ENCODE measurements around the gene LPCAT1.
"Not testable (repeated sequence)": the region's sequence is repeated elsewhere in the genome, so short reads cannot be mapped to it uniquely, and the experiment has no call there.

Gene LPCAT1

DNA sequence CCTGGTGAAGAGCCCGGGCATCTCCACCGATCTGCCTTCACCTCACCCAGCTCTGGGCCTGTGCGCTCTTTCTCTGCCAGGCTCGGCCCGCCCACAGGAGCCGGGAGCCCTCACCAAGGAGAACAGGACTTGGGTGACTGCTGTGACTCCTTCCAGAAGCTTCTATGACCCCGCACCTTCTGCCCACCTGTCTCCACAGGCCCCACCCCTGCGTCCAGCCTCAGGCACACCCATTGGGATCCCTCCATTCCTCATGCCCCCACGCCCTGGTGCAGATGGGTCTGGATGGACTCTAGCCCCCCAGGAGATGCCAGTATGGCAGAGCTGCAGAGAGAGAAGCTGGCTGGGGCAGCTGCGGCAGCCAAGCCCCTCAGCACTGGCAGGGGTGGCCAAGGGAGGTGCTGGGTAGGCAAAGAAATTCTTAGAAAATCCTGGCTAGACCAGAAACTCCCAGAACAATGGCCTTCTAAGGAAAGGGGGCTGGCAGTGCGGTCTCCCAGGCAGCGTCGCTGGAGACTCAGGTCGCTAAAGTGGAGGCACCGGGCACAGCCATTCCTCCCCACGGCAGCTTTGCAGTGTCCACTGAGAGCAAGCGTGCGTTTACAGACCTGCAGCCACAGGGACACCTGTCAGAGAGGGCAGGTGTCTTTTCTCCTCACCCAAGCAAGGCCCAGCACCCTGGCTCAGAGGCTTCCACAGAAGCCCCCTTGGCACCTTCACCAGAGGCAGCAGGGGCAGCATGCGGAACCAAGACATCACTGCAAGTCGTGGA, 17.3 kb downstream of the LPCAT1 start:
- TF ChIP-seq, protein P1, sequence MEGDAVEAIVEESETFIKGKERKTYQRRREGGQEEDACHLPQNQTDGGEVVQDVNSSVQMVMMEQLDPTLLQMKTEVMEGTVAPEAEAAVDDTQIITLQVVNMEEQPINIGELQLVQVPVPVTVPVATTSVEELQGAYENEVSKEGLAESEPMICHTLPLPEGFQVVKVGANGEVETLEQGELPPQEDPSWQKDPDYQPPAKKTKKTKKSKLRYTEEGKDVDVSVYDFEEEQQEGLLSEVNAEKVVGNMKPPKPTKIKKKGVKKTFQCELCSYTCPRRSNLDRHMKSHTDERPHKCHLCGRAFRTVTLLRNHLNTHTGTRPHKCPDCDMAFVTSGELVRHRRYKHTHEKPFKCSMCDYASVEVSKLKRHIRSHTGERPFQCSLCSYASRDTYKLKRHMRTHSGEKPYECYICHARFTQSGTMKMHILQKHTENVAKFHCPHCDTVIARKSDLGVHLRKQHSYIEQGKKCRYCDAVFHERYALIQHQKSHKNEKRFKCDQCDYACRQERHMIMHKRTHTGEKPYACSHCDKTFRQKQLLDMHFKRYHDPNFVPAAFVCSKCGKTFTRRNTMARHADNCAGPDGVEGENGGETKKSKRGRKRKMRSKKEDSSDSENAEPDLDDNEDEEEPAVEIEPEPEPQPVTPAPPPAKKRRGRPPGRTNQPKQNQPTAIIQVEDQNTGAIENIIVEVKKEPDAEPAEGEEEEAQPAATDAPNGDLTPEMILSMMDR (IDR thresholded peaks at IDR 0.05; ENCODE audit: low read depth, low read length), result no peak
- no peak for DNase-seq (ENCODE audit: low read depth in 2 of 2)
- no peak overlapping the region for H3K4me3 ChIP-seq (replicated peaks in 1 of 2; ENCODE audit: low read depth in 2 of 2, low read length in 2 of 2)

DNA sequence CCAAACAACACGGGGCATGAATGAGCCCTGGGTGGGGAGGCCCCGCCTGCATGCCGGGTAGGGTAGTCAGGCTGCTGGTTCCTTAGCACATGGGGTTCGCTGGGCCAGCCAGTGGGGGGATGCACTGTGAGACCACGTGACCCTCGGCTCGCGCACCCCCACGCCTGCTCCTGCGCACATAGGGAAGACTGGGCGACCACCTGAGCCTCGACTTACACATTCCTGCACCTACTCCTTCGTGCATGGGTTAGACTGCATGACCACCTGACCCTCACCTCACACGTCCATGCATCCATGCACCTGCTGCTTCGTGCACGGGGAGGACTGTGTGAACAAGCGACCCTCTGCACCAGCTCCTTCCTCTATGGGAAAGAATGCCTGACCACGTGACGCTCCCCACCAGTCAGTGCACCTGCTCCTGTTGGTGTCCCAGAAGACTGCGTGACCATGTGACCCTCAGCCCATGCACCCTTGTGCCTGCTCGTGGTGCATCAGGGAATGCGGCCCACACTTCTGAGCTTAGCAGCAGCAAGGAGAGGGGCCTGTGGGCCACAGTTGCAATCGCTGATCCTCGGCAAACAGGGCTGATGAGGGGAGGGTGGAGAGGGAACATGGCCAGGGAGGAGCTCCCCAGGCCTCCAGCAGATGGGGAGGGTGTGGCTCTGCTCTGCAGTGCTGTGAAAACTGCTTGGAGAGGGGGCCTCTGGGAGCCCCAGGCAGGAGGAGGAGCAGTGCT, 18.1 kb downstream of the LPCAT1 start:
- no peak overlapping the region for H3K4me3 ChIP-seq (replicated peaks in 1 of 2; ENCODE audit: low read depth in 2 of 2, low read length in 2 of 2)
- DNase-seq (ENCODE audit: low read depth in 2 of 2), result no peak
- TF ChIP-seq, protein P1 (IDR thresholded peaks at IDR 0.05; ENCODE audit: low read depth, low read length), result no peak

DNA sequence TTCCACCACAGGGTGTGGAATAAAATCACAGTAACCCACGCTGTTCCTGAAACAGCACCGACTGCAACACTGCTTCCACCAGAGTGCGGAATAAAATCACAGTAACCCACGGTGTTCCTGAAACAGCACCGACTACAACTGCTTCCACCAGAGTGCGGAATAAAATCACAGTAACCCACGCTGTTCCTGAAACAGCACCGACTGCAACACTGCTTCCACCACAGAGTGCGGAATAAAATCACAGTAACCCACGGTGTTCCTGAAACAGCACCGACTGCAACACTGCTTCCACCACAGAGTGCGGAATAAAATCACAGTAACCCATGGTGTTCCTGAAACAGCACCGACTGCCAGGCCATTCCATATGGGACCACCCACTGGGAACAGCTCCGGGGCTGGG, 18.7 kb downstream of the LPCAT1 start:
- DNase-seq (ENCODE audit: low read depth in 2 of 2); H3K4me3 ChIP-seq (replicated peaks in 1 of 2; ENCODE audit: low read depth in 2 of 2, low read length in 2 of 2): not testable (repeated sequence)

DNA sequence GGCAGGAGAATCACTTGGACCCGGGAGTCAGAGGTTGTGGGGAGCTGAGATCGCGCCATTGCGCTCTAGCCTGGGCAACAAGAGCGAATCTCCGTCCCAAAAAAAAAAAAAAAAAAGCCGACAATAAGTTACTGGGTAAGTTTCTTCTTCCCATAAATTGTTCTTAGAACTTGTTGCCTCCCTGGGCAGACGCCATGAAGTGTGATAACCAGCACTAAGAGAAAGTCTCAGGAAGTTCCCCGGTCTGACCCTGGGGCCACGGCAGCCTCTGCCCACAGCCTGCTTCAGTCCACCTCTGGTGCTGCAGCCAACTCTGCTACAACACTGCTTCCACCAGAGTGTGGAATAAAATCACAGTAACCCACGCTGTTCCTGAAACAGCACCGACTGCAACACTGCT, 19.1 kb downstream of the LPCAT1 start:
- TF ChIP-seq, protein P1 (IDR thresholded peaks at IDR 0.05; ENCODE audit: low read depth, low read length), result no peak
- no peak for DNase-seq (ENCODE audit: low read depth in 2 of 2)
- H3K4me3 ChIP-seq (replicated peaks in 1 of 2; ENCODE audit: low read depth in 2 of 2, low read length in 2 of 2), result no peak overlapping the region

DNA sequence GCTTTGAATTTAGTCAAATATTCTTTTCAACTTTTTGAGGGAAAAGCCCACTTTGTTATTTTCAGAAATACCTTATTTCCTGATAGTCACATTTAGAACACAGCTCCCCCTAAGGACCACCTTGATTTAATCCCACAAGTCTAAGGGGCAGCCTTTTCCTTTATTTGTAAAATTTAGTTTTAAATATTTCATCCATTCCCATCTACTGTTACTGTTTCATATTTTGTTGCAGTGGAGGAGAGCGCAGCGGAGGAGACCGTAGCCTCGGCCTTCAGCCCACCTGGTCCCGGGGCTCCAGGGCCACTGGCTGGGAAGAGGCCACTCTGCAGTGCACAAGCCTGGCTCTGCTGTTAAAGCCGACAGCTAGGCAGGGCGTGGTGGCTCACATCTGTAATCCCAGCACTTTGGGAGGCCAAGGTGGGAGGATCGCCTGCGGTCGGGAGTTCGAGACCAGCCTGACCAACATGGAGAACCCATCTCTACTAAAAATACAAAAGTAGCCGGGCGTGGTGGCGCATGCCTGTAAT, 19.6 kb downstream of the LPCAT1 start:
- DNase-seq (ENCODE audit: low read depth in 2 of 2), result no peak
- TF ChIP-seq, protein P1 (IDR thresholded peaks at IDR 0.05; ENCODE audit: low read depth, low read length), result no peak
- H3K4me3 ChIP-seq (replicated peaks in 1 of 2; ENCODE audit: low read depth in 2 of 2, low read length in 2 of 2), result no peak overlapping the region

DNA sequence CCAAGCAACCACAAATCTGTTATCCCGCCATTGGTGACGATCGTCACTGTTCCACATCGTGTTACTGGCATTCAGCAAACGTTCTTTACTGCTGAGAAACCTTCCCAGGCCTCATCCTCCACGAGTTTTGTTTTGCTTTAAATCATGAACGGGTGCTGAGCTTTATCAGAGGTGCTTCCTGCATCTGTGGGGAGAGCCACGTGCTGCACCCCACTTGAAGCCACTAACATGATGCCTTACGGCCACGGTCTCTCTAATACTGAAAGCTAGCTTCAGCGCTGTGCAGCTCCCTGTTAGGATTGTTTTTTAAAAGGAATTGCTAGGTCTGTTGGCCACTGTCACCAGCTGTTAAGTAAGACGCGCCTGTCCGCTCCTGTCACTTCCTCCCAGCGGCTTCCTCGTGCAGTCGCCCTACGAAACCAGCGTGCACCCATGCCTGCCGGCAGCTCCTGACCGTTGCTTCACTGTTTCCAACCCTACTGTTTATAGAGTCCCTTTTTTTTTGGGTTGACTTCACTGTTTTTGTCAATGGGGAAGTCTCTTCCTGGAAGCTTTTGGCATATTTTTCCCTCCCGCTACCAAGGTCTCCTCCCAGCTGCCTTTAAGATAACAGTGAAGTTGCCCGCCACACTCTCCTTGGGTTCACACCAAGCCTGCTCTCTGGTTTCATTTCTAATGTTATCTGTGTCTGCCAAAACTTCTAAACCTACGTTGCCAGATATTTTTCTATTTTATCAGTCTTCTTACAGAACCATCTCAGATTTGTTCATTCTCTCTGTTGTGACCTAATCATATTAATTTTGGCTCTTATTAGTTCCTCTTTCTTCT, 20.3 kb downstream of the LPCAT1 start:
- TF ChIP-seq, protein P1 (IDR thresholded peaks at IDR 0.05; ENCODE audit: low read depth, low read length), result no peak
- DNase-seq (ENCODE audit: low read depth in 2 of 2), result peak in 1 of 2 donors; percentile 83
- no peak overlapping the region for H3K4me3 ChIP-seq (replicated peaks in 1 of 2; ENCODE audit: low read depth in 2 of 2, low read length in 2 of 2)
